GM19463 (cell line): Measurements from ENCODE around the gene AHNAK2.

ENCODE experiments used
- ATAC-seq: cut with Tn5 transposase; IDR thresholded peaks from one replicate; pipeline ENCODE4 v1.9.1; 2021; ENCODE audit warnings: mild to moderate bottlenecking, moderate library complexity; ENCODE audit not compliant: unreplicated experiment

The AHNAK2 gene

GRCh38 chr14:104973385-104974145 is 4.6 kb downstream of the AHNAK2 start:
- ATAC-seq = no peak

DNA sequence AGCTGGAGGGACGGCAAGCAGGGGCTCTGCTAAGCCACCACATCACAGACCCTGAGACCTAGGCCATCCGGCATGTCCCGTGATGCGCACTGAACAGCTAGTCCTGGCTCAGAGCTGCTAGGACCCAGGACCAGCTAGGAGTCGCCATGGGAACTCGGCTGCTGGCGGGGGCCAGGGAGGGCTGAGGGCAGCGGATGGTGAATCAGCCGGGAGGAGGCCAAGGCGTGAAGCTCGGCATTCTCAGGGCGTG is 5.1 kb downstream of the AHNAK2 start:
- no peak for ATAC-seq

DNA sequence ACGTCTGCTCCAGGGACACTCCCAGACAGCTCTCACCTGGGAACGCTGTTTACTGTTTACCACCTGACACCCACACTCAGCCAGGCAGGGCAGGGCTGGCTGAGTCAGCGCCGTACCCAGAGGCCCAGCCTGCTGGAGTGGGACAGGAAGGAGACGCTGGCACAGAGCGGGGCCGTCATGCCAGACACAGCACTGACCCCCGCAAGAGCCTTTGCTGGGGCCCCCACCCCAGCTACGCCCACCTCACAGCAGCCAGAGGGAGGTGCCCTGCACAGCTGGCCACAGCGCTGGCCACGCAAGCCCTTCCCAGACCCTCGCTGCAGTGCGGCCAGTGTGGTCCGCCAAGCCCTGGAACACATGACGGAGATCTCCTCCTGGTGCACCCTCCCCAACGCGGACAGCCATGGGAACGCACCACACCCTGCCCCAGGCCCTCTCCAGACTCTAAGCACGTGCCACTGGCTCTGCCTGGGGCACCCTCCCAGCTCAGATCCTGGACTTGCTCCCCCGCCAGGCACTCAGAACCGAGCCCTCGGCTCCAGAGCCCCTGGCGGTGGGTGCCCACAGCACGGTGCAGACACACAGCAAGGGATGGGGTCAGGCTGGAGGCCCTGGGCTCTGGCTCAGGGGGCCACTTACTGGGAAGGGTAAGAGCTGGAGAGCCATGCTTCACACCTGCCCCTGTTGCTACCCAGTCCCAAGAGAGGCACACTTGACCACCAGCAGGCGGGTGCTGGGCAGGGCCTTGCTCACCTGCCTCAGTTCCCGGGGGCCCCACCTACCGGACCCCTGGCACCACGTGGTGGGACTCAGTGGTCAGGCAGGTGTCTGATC is 5.7 kb downstream of the AHNAK2 start:
- no peak for ATAC-seq

DNA sequence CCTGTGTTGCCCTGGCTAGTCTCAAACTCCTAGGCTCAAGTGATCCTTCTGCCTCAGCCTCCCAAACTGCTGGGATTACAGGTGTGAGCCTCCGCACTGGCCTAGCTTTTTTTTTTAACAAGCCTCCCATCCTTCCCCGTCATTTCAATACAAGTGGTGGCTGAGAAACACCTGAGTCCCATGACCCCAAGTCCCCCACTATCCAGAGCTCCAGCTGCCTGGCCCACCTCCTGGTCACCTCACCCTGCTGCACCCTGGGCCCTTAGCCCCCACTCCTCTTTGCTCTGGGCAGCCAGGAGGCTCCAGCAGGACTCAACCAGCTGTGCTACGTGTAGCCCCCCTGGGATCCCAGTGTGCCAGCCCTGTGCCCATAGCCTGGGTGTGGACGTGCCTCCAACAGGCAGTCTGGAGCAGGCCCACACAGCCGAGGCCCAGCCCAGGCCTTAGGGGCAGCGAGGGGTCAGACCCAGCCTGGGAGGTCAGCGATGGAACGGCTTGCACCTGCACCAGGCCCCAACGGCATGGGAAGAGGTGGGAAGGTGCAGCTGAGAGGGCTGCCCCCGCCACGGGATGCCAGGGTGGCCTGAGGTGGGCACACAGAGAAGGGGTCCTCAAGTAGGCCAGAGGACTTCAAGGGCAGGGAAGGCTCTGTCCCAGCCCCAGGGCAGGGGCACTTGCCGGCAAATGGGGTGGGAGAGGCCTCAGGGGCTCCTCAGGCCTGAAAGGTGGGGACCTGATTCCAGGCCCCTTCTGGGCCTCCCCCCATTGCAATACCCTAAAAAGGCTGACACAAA is 6.5 kb downstream of the AHNAK2 start:
- no peak for ATAC-seq

GRCh38 chr14:104970231-104971068 is 7.7 kb downstream of the AHNAK2 start:
- ATAC-seq = no peak

- ATAC-seq = no peak
Observed at GRCh38 chr14:104969741-104970230, 8.4 kb downstream of the AHNAK2 start.

GRCh38 chr14:104968541-104969401 is 9.4 kb downstream of the AHNAK2 start:
- no peak for ATAC-seq

GRCh38 chr14:104968153-104968527 is 10.0 kb downstream of the AHNAK2 start:
- ATAC-seq = no peak

- no peak for ATAC-seq
Observed at GRCh38 chr14:104967386-104968152, 10.6 kb downstream of the AHNAK2 start.

DNA sequence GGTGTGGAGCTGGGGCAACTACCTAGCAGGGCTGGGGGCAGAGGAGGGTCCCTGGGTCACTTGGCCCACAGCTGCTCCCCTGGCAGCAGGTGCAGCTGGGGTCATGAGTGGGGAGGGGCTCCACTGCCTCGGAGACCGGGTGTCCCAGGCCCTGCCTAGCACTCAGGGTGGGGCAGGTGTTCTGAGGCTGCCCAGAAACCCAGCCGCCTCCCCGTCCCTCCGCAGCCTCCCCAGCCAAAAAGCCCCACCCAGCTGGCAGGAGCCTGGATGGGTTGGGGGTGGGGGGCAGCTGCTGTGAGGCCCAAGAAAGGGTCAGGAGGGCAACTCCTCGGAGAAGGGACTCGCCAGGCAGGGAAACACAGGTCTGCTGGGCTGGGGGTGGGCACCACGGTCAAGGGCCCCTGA is 11.2 kb downstream of the AHNAK2 start:
- ATAC-seq = no peak

GRCh38 chr14:104966261-104966865 is 11.8 kb downstream of the AHNAK2 start:
- ATAC-seq = no peak

GRCh38 chr14:104965561-104966231 is 12.5 kb downstream of the AHNAK2 start:
- no peak for ATAC-seq

- ATAC-seq = no peak
Observed at GRCh38 chr14:104964546-104964945, 13.6 kb downstream of the AHNAK2 start.

DNA sequence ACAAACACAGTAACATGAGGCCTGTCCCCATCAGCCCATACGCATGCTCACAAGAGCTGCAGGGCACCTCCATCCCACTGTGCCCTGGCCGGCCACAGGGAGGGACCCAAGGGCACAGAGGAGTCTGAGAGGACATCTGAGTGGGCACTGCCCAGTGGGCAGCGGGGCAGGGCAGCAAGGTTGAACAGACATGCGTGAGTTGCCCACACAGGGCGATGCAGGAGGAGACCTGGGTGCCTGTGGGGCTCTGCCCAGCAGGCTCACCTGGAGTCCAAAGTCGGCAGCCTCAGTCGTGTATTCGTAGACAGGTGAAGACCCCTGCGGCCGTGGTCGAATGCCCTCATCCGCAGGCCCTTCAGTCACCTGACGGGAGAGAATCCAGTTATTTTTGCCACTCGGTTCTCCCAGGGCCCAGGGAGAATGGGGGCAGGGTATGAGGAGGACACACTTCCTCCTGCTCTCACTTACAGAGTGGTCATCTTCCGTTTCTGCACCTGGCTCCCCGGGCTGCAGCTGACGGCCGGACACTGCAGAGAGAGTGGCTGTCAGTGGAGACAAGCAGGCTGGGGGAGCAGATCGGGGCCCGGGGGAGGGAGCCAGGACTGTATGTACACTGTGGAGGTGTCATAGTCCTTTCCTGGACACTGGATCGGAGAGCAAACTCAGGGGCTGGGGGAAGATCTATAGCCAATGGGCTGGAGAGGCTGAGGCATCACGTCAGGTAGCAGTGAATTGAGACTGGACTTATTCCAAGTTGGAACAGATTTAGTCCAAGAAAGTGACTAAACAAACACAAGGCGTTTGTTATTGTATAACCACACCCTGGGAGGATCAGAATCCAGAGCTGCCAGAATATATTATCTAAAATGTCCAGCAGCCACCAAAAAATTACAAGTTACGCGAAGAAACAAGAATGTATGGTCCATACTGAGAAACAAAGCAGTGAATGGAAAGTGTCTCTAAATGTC is 20.7 kb downstream of the AHNAK2 start:
- ATAC-seq = no peak

- ATAC-seq = no peak
Observed at GRCh38 chr14:104956290-104956890, 21.8 kb downstream of the AHNAK2 start.

DNA sequence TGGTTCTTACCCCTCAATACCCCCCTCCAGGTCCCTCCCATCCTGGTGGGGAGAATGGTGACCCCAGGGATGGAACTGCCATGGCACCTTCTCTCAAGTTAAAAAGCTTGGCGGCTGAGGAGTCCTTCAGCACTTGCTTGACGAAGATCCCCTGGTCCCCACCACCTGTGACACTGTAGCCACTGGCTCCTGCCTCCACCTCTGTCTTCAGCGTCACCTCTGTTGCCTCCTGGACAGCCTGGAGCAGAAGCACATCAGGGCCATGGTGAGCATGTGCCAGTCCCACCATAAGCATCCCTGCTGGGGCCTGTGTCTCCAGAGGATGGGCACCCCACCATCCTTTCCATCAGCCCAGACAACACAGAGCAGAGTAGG is 22.8 kb downstream of the AHNAK2 start:
- no peak for ATAC-seq
